OCI-LY1 (cell line): Measurements from ENCODE around the gene KLF3.

Experiments used
- H2AFZ ChIP-seq: fragments of 200-600 bp; sonication (generic), shearing (Covaris generic); 2 replicates; pipeline ENCODE4 v1.6.0; 2014; ENCODE audit warnings: antibody characterized with exemption, mild to moderate bottlenecking, low read length
- H3F3A ChIP-seq: fragments of 200-600 bp; sonication (generic), shearing (Covaris generic); 2 replicates; pipeline ENCODE4 v1.6.0; 2014; ENCODE audit warnings: mild to moderate bottlenecking, antibody characterized with exemption, low read length, moderate library complexity; ENCODE audit not compliant: insufficient read depth
- H3K27ac ChIP-seq: fragments of 200-600 bp; sonication (generic); 2 replicates; pipeline ENCODE4 v1.5.1; 2014; ENCODE audit warnings: low read length, mixed run types, mild to moderate bottlenecking, low read depth; ENCODE audit not compliant: poor library complexity, severe bottlenecking
- H3K27me3 ChIP-seq: fragments of 200-600 bp; sonication (generic); 2 replicates; pipeline ENCODE4 v1.6.0; 2014; ENCODE audit warnings: antibody characterized with exemption, mild to moderate bottlenecking, low read length, moderate library complexity; ENCODE audit not compliant: insufficient read depth
- H3K36me3 ChIP-seq: fragments of 200-600 bp; sonication (generic); 2 replicates; pipeline ENCODE4 v1.6.1; 2014; ENCODE audit warnings: mild to moderate bottlenecking, antibody characterized with exemption, low read length, moderate library complexity, mixed read lengths; ENCODE audit not compliant: insufficient read depth
- H3K4me1 ChIP-seq: fragments of 200-600 bp; sonication (generic); 2 replicates; pipeline ENCODE4 v1.5.1; 2014; ENCODE audit warnings: mild to moderate bottlenecking, low read length, moderate library complexity; ENCODE audit not compliant: insufficient read depth, severe bottlenecking
- H3K4me2 ChIP-seq: fragments of 200-600 bp; sonication (generic), shearing (Covaris generic); 2 replicates; pipeline ENCODE4 v1.6.1; 2014; ENCODE audit warnings: low read length
- H3K4me3 ChIP-seq: fragments of 200-600 bp; sonication (generic); 2 replicates; pipeline ENCODE4 v1.5.1; 2014; ENCODE audit warnings: low read length, low read depth, mild to moderate bottlenecking, mixed read lengths; ENCODE audit not compliant: poor library complexity, severe bottlenecking
- H3K79me2 ChIP-seq: fragments of 200-600 bp; shearing (Covaris generic); 2 replicates; pipeline ENCODE4 v1.6.1; 2016; ENCODE audit warnings: mixed run types, low read length, mixed read lengths; ENCODE audit not compliant: insufficient read depth
- H3K9ac ChIP-seq: fragments of 200-600 bp; sonication (generic), shearing (Covaris generic); 2 replicates; pipeline ENCODE4 v1.6.1; 2014; ENCODE audit warnings: mild to moderate bottlenecking, low read length, mixed read lengths
- H3K9me2 ChIP-seq: fragments of 200-600 bp; sonication (generic), shearing (Covaris generic); 2 replicates; pipeline ENCODE4 v1.6.1; 2014; ENCODE audit warnings: low read depth, mild to moderate bottlenecking, low read length, mixed read lengths
- H3K9me3 ChIP-seq: fragments of 200-600 bp; shearing (Covaris generic); 2 replicates; pipeline ENCODE4 v1.6.1; 2014; ENCODE audit warnings: low read length, mixed read lengths
- H4K20me1 ChIP-seq: fragments of 200-600 bp; sonication (generic), shearing (Covaris generic); 2 replicates; pipeline ENCODE4 v1.6.0; 2016; ENCODE audit warnings: mild to moderate bottlenecking, low read length; ENCODE audit not compliant: insufficient read depth
- CTCF ChIP-seq: fragments of 200-600 bp; sonication (generic), shearing (Covaris generic); IDR thresholded peaks from 2 replicates; pipeline ENCODE4 v1.5.1; 2017; ENCODE audit warnings: mild to moderate bottlenecking, antibody characterized with exemption, low read length, moderate library complexity, mixed read lengths
- EZH2 ChIP-seq: fragments of 200-600 bp; sonication (generic), shearing (Covaris generic); IDR thresholded peaks from 2 replicates; pipeline ENCODE4 v1.8.0; 2017; ENCODE audit warnings: borderline replicate concordance, mixed run types, mild to moderate bottlenecking, antibody characterized with exemption, low read length, moderate library complexity, mixed read lengths

KLF3 gene

DNA sequence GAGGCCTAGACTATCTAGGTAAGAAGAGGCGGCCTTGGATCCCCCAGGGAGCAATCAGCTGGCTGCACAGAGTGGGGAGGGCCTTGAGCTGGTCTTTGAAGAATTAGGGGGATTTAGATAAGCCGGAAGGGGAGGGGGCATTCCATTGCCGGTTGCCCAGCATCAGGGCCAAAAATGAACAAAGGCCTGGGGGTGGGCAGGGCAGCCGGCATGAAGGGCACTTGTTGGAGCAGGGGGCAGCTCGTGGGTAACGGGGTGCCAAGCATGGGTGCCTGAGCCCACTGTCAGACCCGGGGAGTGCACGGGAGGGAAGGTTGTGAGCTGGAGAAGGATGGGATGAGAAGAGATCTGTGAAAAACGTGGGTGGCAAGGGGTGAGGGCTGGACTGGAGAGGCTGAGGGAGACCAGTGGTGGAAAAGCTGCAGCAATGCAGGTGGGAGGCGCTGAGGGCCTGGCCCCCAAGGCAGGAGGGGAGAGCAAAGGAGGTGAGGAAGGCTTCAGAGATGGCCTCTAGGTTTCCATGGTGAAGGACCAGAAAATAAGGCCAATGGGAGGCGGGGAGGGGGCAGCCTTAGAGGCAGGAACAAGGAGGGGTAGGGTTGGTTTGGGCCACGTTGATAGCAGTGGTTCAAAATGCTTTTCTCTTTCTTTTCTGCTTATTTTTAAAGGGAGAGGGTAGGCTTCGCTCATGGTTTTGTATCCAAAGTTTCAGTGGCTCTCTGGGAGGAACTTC is 8.6 kb downstream of the KLF3 start:
- Histone ChIP-seq H3K36me3 (no peaks in the 10 kb centered on the region), H3K27me3 (no peaks in the 10 kb centered on the region; the same call in 1 of the 2 replicates), H2AFZ (no peak overlapping the region), H3K9ac (no peak overlapping the region), H3K9me3 (no peaks in the 10 kb centered on the region), H3K27ac (no peak overlapping the region), H4K20me1 (no peaks in the 10 kb centered on the region), H3K9me2 (no peaks in the 10 kb centered on the region), H3K79me2 (no peaks in the 10 kb centered on the region), H3F3A (no peaks in the 10 kb centered on the region), H3K4me3 (no peak overlapping the region), H3K4me1 (no peaks in the 10 kb centered on the region), H3K4me2 (no peak overlapping the region)
- TF ChIP-seq EZH2 (no peak), CTCF (no peak)

- Histone ChIP-seq H4K20me1 (no peaks in the 10 kb centered on the region), H3K4me3 (no peak overlapping the region), H3K27me3 (no peaks in the 10 kb centered on the region; the same call in 1 of the 2 replicates), H3K4me1 (no peaks in the 10 kb centered on the region), H3K27ac (no peak overlapping the region), H3K79me2 (no peaks in the 10 kb centered on the region), H3K9ac (no peak overlapping the region), H3K9me2 (no peaks in the 10 kb centered on the region), H3F3A (no peaks in the 10 kb centered on the region), H3K36me3 (no peaks in the 10 kb centered on the region), H2AFZ (no peak overlapping the region), H3K4me2 (no peak overlapping the region), H3K9me3 (no peaks in the 10 kb centered on the region)
- TF ChIP-seq EZH2 (no peak), CTCF (no peak)
Measured at GRCh38 chr4:38673130-38673978, 9.4 kb downstream of the KLF3 start.

- Histone ChIP-seq H3F3A (no peaks in the 10 kb centered on the region), H3K79me2 (no peaks in the 10 kb centered on the region), H4K20me1 (no peaks in the 10 kb centered on the region)
Measured at GRCh38 chr4:38674258-38675144, 10.5 kb downstream of the KLF3 start.

More at GRCh38 chr4:38674258-38675144, 10.5 kb downstream of the KLF3 start:
- Histone ChIP-seq H3K27ac (no peak overlapping the region), H3K9me2 (no peaks in the 10 kb centered on the region), H3K9me3 (no peaks in the 10 kb centered on the region), H3K4me3 (no peak overlapping the region), H3K4me2 (no peak overlapping the region), H3K9ac (no peak overlapping the region), H2AFZ (no peak overlapping the region), H3K36me3 (no peaks in the 10 kb centered on the region), H3K4me1 (no peaks in the 10 kb centered on the region), H3K27me3 (no peaks in the 10 kb centered on the region; the same call in 1 of the 2 replicates)
- TF ChIP-seq CTCF = no peak
- no peak for TF ChIP-seq EZH2
